UCSD-AML1 (cell line): ENCODE measurements around the gene PIEZO2.
A peak's percentile ranks its signal among the peaks of the same experiment; 100 is the strongest.

Experiments
- DNase-seq: peaks from one replicate; lab custom pipeline; 2025; ENCODE audit not compliant: unreplicated experiment; lab: John Stamatoyannopoulos, UW

Gene PIEZO2

GRCh38 chr18:11113937-11114336 is 35.4 kb downstream of the PIEZO2 start:
- DNase-seq = no peak

- DNase-seq = no peak
Observed at GRCh38 chr18:11113046-11113548, 36.3 kb downstream of the PIEZO2 start.

GRCh38 chr18:11112286-11112685 is 37.1 kb downstream of the PIEZO2 start:
- no peak for DNase-seq

DNA sequence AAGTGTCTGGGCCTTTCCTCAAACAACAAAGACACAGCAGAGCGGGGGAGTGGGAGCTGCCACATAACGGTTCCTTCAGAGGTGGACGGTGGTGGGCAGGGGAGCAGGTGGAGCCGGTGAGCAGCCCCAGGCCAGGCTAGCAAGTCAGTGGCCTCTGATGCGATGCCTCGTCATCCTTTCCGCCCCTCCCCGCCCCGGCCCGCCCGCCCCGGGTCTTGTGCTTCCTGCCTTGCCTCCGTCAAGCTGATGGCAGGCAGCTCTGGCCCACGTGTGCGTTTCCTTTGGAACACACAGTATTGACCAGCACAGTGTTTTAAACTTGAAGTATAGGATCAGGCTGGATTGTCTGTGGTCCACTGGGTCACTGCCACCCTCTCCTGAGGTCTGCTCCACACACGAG is 38.9 kb downstream of the PIEZO2 start:
- DNase-seq = no peak

GRCh38 chr18:11108947-11109346 is 40.4 kb downstream of the PIEZO2 start:
- no peak for DNase-seq

- DNase-seq = no peak
Observed at GRCh38 chr18:11106894-11107293, 42.5 kb downstream of the PIEZO2 start.

DNA sequence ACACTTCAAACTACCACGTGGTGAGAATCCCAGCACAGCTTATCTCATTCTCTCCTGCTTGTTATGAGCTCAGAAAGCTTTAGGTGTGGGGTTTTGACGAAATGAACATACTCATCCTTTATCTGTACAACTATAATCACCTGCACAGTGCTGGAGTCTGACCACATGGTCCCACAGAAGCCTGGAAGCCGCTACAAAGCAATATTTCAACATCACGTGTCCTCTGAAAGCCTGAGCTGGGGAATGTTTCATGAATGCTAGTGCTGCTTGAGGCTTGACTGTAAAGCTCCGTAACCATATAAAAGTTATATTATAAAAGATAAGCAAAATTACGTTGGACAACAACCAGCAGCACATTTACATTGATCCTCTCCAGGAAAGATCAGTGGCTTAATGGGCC is 43.9 kb downstream of the PIEZO2 start:
- no peak for DNase-seq

DNA sequence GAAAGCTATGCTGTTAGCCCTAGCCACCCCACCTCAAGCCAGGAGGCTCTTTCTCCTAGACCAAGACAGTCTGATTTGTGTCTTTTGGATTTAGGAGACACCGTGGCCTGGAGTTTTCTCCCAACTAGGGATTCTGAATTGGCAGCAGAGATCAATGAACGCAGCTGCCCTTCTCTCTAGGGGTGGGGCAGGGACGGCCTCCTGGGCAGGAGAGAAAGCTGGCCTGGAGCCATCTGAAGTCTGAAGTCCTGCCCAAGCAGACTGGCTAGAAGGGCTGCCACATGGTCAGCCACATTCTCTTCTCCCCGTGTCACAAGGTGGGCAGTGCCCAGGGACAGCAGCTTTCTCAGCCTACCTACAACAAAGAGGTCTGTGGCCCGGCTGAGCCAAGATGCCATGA is 45.1 kb downstream of the PIEZO2 start:
- DNase-seq = no peak

DNA sequence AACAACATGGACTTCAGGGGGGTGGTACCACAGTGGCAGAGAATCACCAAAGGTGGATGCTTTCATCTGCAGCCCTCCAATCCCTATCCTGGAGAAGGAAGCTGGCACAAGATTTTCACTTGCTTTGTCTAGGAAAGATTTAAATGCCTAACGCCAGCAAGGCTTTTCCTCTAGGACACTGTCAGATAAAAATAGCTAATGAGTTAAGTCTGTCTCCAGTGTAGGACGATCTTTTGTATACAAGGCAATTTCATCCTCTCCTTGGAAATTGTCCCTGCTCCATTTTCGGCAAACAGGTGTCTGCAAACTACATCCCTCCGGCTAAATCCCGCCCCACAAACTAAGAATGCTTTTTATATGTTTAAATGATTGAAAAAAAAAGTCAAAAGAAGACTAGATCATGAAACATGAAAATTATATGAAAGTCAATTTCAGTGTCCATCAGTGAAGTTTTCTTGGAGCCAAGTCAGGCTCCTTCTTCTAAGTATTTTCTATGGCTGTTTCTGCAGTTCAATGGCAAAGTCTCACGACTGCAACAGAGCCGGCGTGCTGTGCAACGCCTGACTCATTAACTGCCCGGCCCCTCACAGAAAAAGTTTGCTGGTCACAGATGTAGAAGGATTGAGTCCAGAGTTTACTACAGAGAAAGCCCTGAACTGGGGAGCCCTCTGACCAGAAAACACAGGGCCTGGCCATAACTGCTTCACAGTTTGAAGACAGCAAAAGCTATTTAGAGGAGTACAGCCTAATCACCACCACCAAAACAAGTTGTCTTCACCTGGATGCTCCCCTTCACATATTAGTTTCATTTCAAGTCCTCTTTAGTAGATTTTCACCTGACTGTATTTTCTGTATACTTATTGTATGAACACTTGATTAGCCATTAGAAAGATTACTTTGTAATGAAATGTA is 52.3 kb downstream of the PIEZO2 start:
- DNase-seq = no peak

- DNase-seq = no peak
Observed at GRCh38 chr18:11096411-11096810, 53.0 kb downstream of the PIEZO2 start.

GRCh38 chr18:11095674-11096293 is 53.6 kb downstream of the PIEZO2 start:
- DNase-seq = no peak

DNA sequence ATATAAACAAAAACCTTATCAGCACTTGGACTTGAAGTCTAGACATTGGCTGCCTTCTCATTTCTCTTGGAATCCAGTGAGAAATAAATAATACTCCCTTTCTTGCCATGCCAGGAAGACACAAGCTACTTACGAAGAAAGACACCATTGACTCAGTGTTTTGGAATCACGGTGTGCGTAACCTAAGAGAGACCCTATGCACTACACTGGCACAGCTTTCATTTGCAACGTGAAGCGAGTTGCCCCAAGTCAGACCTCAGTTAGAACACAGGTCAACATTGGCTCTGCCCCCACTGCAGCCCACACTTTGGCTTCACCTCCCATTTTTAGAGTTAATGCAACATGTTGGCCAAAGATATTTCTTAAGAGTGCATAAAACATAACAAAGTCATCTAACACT is 54.2 kb downstream of the PIEZO2 start:
- no peak for DNase-seq

- no peak for DNase-seq
Observed at GRCh38 chr18:11091746-11092145, 57.6 kb downstream of the PIEZO2 start.

- DNase-seq = peak; percentile 25
Observed at GRCh38 chr18:11089931-11090715, 59.2 kb downstream of the PIEZO2 start.

GRCh38 chr18:11081009-11081532 is 68.3 kb downstream of the PIEZO2 start:
- no peak for DNase-seq

DNA sequence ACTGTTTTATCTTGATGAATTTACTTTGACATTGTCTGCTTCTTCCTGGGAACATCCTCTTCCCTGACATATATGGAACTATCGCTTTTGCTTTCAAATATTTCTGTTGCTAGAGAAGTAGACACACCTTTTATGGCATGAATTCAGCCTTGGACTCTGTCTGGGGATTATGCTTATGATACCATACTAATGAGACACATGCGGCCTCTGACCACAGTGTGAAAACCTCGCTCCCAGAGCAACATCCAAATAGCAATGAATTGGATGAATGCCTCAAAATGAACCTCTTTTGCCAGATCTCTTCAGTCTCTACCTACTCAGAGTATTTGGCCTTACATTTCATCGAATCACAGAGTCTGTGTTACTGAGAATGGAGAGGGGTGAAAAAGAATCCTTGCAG is 70.9 kb downstream of the PIEZO2 start:
- no peak for DNase-seq

DNA sequence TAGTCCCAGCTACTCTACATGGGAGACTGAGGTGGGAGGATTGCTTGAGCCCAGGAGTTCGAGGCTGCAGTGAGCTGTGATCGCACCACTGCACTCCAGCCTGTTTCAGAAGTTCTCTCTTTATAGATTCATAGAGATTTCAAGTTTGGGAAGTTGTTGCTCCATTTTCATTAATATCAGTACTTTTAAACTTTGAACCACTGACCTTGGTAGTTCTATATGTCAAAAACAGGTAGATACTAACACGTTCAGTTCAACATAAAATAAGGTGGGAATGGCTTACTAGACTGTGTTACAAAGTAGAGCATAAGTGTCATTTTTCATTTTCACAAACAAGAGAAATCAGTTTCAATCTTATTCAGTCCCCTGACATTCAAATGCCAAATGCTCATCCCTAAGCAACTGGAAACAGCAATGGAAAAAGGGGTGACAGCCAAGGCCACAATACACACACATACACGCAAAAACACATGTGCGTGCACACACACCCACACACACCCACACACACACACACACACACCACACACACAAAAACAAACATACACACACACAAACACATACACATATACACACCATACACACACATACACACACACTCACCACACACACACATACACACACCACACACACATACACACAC is 71.7 kb downstream of the PIEZO2 start:
- DNase-seq = no peak

DNA sequence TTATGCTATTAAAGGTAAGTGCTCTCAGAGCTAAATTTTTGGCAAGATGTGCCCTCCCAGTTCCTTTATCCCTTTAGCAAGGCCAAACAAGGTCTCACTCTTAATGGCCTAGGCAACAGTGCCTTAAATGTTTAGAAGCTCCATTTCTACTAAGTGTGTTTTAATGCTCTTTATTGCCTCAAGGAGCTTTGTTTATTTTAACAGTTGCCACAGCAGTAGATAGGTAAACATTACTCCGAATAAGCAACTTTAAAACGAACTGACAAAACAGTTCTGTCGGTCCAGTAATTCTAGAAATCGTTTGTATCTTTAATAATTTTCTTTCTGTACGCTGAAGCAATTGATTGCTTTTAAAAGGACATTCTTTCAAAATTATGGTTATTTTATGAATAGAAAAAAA is 74.5 kb downstream of the PIEZO2 start:
- no peak for DNase-seq

- DNase-seq = no peak
Observed at GRCh38 chr18:11073971-11074370, 75.4 kb downstream of the PIEZO2 start.

- no peak for DNase-seq
Observed at GRCh38 chr18:11072632-11073031, 76.7 kb downstream of the PIEZO2 start.

DNA sequence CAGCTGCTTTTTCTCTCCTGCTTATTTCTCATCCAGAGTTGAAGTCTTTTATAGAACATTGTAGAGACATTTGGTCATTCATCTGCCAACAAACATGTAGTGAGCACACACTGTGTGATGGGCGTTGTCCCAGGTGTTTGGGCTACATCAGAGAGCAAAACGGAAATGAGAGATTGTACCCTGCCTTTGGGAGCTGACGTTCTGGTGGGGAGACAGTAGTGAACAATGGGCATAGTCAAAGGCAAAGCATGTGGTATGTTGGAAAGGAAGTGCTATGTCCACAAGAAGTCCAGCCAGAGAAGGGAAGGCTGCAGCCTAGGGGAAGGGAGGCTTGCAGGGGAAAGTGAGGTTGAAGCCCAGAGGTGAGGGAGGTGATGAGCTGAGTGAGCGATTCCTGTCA is 78.1 kb downstream of the PIEZO2 start:
- no peak for DNase-seq
